PC-3 (cell line): ENCODE data around the gene FXYD3.
A peak's percentile ranks its signal among the peaks of the same experiment; 100 is the strongest.

Experiments used
- CTCF ChIP-seq: fragments of 300-600 bp; sonication (generic); conservative IDR thresholded peaks from 2 replicates; pipeline ENCODE4 v1.5.1; 2017; ENCODE audit warnings: antibody characterized with exemption, low read depth, mild to moderate bottlenecking, low read length
- EZH2 ChIP-seq: fragments of 300-600 bp; sonication (generic); IDR thresholded peaks from one replicate; pipeline ENCODE4 v1.6.1; 2017; ENCODE audit warnings: antibody characterized with exemption, mild to moderate bottlenecking, low read length; ENCODE audit not compliant: unreplicated experiment
- EZH2phosphoT487 ChIP-seq: fragments of 300-600 bp; sonication (generic); IDR thresholded peaks from 2 replicates; pipeline ENCODE4 v1.6.1; 2018; ENCODE audit warnings: mild to moderate bottlenecking, antibody characterized with exemption, low read length, borderline replicate concordance

GRCh38 chr19:35114353-35115176 lies 1.1 kb upstream of the FXYD3 start:
- TF ChIP-seq CTCF (peak; percentile 91), EZH2 (no peak), EZH2phosphoT487 (no peak)
